KOPT-K1 (cell line): ENCODE data around the gene CGNL1.

ENCODE experiments used
- H3K27ac ChIP-seq: fragments of 200-600 bp; sonication (generic); 2 replicates; pipeline ENCODE4 v1.5.1; 2016; ENCODE audit warnings: antibody characterized with exemption, mild to moderate bottlenecking, low read depth, low read length; ENCODE audit not compliant: poor library complexity, severe bottlenecking
- H3K36me3 ChIP-seq: fragments of 200-600 bp; sonication (generic); 2 replicates; pipeline ENCODE4 v1.5.1; 2017; ENCODE audit warnings: antibody characterized with exemption, mild to moderate bottlenecking, low read length, moderate library complexity; ENCODE audit not compliant: insufficient read depth
- H3K9me3 ChIP-seq: fragments of 200-600 bp; sonication (generic); 2 replicates; pipeline ENCODE4 v1.5.1; 2017; ENCODE audit warnings: antibody characterized with exemption, low read length, mild to moderate bottlenecking; ENCODE audit not compliant: insufficient read depth, poor library complexity, severe bottlenecking

CGNL1 gene

GRCh38 chr15:57440167-57440566 is 63.9 kb downstream of the CGNL1 start:
- H3K36me3 ChIP-seq, result no peaks in the 10 kb centered on the region
- H3K27ac ChIP-seq, result no peak overlapping the region
- no peaks in the 10 kb centered on the region for H3K9me3 ChIP-seq

- H3K9me3 ChIP-seq, result no peaks in the 10 kb centered on the region
- no peaks in the 10 kb centered on the region for H3K36me3 ChIP-seq
- H3K27ac ChIP-seq, result no peak overlapping the region
These were observed 64.5 kb downstream of the CGNL1 start for GRCh38 chr15:57440799-57441198.

DNA sequence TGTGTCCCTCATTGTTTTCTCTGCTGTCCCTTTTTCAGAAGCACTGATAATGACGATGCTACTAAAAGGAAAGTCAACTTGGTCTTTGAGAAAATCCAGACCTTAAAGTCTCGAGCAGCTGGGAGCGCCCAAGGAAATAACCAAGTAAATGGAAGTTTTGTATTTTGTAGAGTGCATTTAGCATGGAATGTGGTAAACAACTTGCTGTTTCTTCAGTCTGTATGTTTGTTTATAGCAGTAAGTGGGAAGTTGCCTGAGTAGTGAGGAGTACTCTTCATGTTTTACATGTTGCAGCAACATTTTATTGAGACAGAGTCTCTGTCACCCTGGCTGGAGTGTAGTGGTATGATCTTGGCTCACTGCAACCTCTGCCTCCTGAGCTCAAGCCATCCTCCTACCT is 66.0 kb downstream of the CGNL1 start:
- Histone ChIP-seq H3K9me3 (no peaks in the 10 kb centered on the region), H3K36me3 (no peaks in the 10 kb centered on the region), H3K27ac (no peak overlapping the region)

DNA sequence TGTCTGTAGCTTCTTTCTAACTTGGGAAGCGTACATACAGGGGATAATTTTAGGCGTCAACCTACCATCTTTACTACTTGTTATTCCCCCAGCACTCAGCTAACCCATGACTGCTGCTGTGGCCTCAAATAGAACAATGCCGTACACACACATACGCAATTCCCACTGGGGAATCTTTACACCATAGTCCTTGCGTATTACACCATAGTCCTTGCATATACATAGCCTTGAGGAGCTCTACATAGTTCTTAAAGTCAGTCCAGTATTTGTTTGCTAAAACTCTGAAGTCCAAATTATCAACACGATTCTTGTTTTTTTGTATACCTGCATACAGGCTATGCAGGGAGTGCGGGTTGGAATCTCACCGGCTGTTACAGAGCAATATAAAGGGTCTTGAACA is 67.2 kb downstream of the CGNL1 start:
- Histone ChIP-seq H3K36me3 (no peaks in the 10 kb centered on the region), H3K27ac (no peak overlapping the region), H3K9me3 (no peaks in the 10 kb centered on the region)

DNA sequence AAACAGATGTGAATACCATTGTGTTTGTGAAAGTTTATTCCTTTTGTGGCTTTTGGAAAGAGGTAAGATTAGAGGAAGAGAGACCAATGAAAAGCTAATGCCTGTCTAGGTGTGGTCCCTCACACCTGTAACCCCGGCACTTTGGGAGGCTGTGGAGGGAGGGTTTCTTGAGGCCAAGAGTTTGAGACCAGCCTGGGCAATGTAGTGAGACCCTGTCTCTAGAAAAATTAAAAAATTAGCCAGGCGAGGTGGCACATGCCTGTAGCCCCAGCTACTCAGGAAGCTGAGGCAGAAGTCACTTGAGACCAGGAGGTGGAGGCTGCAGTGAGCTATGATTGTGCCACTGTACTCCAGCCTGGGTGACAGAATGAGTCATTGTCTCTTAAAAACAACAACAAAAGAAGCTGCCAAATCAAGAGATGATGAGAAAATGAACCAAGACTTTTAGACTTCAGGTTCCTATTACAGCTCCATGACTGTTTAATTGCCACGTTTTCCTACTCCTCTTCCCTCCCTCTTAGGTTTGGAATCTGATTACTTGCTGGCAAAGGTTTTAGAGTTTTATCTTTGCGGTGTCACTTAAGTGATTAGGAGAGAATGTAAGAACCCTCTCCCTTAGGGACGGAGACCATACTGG is 68.7 kb downstream of the CGNL1 start:
- Histone ChIP-seq H3K36me3 (no peaks in the 10 kb centered on the region), H3K27ac (no peak overlapping the region)

DNA sequence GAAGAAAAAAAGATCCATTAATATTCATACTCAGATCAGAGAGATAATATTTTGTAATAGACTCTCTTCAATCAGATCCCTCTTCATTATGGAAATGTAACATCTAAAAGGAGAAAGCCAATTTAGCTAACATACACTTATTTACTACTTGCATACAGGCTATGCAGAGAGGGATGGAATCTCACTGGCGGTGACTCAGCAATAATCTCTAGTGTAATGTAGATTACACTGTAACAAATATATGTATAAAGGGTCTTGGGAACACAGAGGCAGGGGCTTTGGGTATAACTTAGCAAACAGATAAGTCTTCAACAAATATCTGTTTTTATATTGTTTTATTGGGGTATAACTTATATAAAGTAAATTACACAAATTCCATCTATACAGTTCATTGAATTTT is 69.6 kb downstream of the CGNL1 start:
- no peak overlapping the region for H3K27ac ChIP-seq
- H3K9me3 ChIP-seq, result no peaks in the 10 kb centered on the region
- H3K36me3 ChIP-seq, result no peaks in the 10 kb centered on the region

More for the DNA sequence above, 68.7 kb downstream of the CGNL1 start:
- H3K9me3 ChIP-seq, result no peaks in the 10 kb centered on the region

- Histone ChIP-seq H3K27ac (no peak overlapping the region), H3K36me3 (no peaks in the 10 kb centered on the region), H3K9me3 (no peaks in the 10 kb centered on the region)
These were observed 70.1 kb downstream of the CGNL1 start for GRCh38 chr15:57446393-57446792.

DNA sequence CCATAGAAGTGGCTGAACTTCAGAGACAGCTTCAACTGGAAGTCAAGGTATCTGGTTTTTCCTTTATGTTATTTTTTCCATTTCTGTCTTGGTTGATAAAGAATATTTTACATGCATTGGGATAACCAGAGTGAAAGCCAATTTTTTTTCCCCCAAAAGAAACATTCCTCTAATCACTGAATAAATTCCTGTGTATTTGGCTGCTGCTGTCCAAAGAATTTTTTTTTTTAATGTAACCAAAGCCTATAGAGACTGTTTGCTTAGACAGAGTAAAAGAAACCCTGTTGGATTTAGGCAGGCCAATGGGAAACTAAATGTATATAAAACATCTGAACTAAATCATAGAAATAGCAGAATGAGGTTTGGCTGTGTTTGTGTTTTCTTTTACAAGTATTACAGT is 75.2 kb downstream of the CGNL1 start:
- H3K9me3 ChIP-seq, result no peaks in the 10 kb centered on the region
- H3K27ac ChIP-seq, result no peak overlapping the region
- no peaks in the 10 kb centered on the region for H3K36me3 ChIP-seq

DNA sequence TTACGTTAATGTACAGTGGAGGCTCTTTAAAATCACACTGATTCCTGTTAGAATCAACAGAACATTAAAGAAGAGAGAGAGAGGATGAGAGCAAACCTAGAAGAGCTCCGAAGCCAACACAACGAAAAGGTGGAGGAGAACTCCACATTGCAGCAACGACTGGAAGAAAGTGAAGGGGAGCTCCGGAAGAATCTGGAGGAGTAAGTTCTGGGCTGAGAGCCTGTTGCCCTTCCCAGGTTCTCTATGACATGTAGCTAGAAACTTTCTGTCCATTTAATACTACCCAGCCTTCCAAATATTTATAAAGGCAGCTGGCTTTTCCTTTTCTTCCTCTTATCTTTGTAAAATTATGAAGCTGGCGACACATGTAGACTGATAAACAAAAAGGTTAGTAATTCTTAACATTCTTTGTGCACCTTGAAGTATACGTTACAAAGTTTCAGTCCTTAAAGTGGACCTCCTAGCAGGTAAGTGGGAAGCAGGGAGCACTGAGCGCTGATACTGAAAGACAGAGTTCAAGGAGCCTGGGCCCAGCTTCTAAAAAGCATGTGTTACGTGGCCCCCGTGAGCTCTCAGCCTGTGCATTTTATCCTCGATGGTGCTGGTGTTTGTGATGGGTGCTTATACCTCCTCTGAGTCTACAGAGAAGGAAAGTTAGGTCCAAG is 75.9 kb downstream of the CGNL1 start:
- no peaks in the 10 kb centered on the region for H3K36me3 ChIP-seq
- no peaks in the 10 kb centered on the region for H3K9me3 ChIP-seq
- H3K27ac ChIP-seq, result no peak overlapping the region

GRCh38 chr15:57455929-57456328 is 79.6 kb downstream of the CGNL1 start:
- Histone ChIP-seq H3K27ac (no peak overlapping the region), H3K9me3 (no peaks in the 10 kb centered on the region), H3K36me3 (no peaks in the 10 kb centered on the region)

- H3K9me3 ChIP-seq, result no peaks in the 10 kb centered on the region
- no peaks in the 10 kb centered on the region for H3K36me3 ChIP-seq
- H3K27ac ChIP-seq, result no peak overlapping the region
These were observed 80.3 kb downstream of the CGNL1 start for GRCh38 chr15:57456559-57456958.

DNA sequence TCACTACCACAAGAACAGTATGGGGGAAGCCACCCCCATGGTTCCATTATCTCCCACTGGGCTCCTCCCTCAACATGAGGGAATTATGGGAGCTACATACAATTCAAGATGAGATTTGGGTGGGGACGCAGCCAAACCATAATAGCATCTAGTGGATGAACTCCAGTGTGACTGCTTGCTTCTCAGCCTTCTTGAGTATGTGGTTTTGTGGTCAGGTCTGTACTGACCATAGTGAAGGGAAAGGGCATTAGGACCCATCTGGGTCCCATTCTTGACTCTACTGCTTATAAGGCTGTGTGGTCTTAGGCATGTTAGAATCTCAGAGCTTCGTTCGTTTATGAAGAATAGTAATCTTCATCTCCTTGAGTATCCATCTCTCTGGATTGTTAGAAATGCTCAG is 81.4 kb downstream of the CGNL1 start:
- no peaks in the 10 kb centered on the region for H3K36me3 ChIP-seq
- H3K27ac ChIP-seq, result no peak overlapping the region
- no peaks in the 10 kb centered on the region for H3K9me3 ChIP-seq

DNA sequence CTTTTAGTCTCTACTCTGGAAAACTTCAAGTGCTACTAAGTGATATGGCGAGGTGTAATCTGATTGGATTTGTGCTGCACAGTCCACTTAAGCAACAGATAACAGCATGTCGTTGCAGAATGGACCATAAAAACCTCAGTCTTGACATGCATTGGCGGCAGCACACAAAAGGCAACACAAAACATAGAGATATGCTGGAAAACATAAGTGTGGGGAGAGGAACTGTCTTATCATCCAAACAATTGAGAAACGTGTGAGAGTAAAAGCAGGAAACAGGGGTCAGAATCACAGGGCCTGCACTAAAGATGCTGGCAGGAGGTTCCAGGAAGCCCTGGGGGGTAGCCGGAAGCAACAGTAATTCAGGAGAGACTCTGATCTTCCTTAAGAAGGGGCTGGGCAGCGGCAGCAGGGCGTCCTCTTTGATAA is 82.1 kb downstream of the CGNL1 start:
- no peaks in the 10 kb centered on the region for H3K9me3 ChIP-seq
- H3K36me3 ChIP-seq, result no peaks in the 10 kb centered on the region
- no peak overlapping the region for H3K27ac ChIP-seq

DNA sequence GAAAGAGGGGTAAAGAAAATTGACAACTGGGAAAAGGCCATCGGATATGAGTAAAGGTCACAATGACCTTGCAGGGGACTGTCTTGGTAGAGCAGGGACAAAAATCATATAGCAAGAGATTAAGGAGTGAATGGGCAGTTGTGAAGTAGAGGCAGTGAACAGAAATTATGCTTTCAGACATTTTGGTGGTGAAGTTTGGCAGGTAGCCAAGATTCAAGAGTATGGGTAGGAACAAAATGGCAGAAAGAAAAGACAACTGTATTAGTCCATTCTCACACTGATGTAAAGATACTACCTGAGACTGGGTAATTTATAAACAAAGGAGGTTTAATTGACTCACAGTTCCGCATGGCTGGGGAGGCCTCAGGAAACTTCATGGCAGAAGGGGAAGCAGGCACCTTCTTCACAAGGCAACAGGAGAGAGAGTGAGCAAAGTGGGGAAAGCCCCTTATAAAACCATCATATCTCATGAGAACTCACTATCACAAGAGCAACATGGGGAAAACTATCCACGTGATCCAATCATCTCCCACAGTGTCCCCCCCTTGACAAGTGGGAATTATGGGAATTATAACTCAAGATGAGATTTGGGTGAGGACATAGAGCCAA is 84.0 kb downstream of the CGNL1 start:
- H3K27ac ChIP-seq, result no peak overlapping the region
- no peaks in the 10 kb centered on the region for H3K9me3 ChIP-seq
- H3K36me3 ChIP-seq, result no peaks in the 10 kb centered on the region

- H3K9me3 ChIP-seq, result no peaks in the 10 kb centered on the region
- no peak overlapping the region for H3K27ac ChIP-seq
- no peaks in the 10 kb centered on the region for H3K36me3 ChIP-seq
These were observed 85.2 kb downstream of the CGNL1 start for GRCh38 chr15:57461541-57461940.

DNA sequence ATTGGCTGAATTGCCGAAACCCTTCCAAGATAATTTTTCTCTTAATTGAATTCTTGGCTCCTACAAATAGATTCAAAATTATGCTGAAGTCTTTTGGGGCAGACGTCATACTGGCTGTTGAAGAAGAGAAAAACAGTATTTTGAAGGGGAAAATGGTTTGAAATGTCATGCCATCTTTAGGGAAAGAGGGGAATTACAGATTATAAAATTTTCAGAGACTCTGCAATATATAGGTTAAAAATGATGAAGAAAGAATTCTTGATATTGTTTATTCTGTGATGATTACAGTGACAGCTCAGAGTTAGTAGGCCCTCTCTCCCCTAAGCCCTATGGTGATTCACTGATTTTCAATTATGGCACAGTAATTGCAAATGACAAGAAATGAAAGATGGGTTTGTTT is 86.1 kb downstream of the CGNL1 start:
- Histone ChIP-seq H3K36me3 (no peaks in the 10 kb centered on the region), H3K9me3 (no peaks in the 10 kb centered on the region)

More for the DNA sequence above, 86.1 kb downstream of the CGNL1 start:
- H3K27ac ChIP-seq, result no peak overlapping the region
